Skin of body (tissue), 2 donors: ENCODE measurements around the gene ADD1. TPM values are rescaled to one million over a fixed set of nuclear protein-coding genes. Genes with fewer than 3 reads are reported as not detected.
"Not testable (repeated sequence)": the region's sequence is repeated elsewhere in the genome, so short reads cannot be mapped to it uniquely, and the experiment has no call there.

Source experiments
- DNase-seq: peaks from one replicate; lab custom pipeline; 2025; lab: John Stamatoyannopoulos, UW
- total RNA-seq: library from RNA; depleted of rRNA; stranded (reverse); fragments of >200 nt; gene quantifications from one replicate; pipeline ENCODE4 v1.2.3, GENCODE V29; 2014

Gene ADD1
- total RNA-seq, 1 donor from 2014 or later = 159 TPM

GRCh38 chr4:2882341-2882740 is 38.7 kb downstream of the ADD1 start:
- DNase-seq = no peak

- no peak for DNase-seq
These were observed 42.5 kb downstream of the ADD1 start for GRCh38 chr4:2886161-2886560.

GRCh38 chr4:2886622-2887021 is 43.0 kb downstream of the ADD1 start:
- no peak for DNase-seq

GRCh38 chr4:2887343-2887742 is 43.7 kb downstream of the ADD1 start:
- no peak for DNase-seq

- DNase-seq = peak; percentile 47
These were observed 45.2 kb downstream of the ADD1 start for GRCh38 chr4:2888886-2889285.

GRCh38 chr4:2891294-2891693 is 47.6 kb downstream of the ADD1 start:
- no peak for DNase-seq

GRCh38 chr4:2893772-2894171 is 50.1 kb downstream of the ADD1 start:
- DNase-seq = no peak

GRCh38 chr4:2898001-2898400 is 54.4 kb downstream of the ADD1 start:
- no peak for DNase-seq

GRCh38 chr4:2900741-2901140 is 57.1 kb downstream of the ADD1 start:
- no peak for DNase-seq

- DNase-seq = no peak
These were observed 57.5 kb downstream of the ADD1 start for GRCh38 chr4:2901186-2901585.

- no peak for DNase-seq
These were observed 58.5 kb downstream of the ADD1 start for GRCh38 chr4:2902126-2902525.

GRCh38 chr4:2905544-2905943 is 61.9 kb downstream of the ADD1 start:
- DNase-seq = no peak

- no peak for DNase-seq
These were observed 62.6 kb downstream of the ADD1 start for GRCh38 chr4:2906218-2906617.

GRCh38 chr4:2907226-2907625 is 63.6 kb downstream of the ADD1 start:
- DNase-seq = no peak

GRCh38 chr4:2907706-2908293 is 64.2 kb downstream of the ADD1 start:
- no peak for DNase-seq

GRCh38 chr4:2908686-2909085 is 65.0 kb downstream of the ADD1 start:
- no peak for DNase-seq

GRCh38 chr4:2909583-2909982 is 65.9 kb downstream of the ADD1 start:
- DNase-seq = no peak

GRCh38 chr4:2910409-2910808 is 66.8 kb downstream of the ADD1 start:
- no peak for DNase-seq

GRCh38 chr4:2911868-2912267 is 68.2 kb downstream of the ADD1 start:
- DNase-seq = no peak

- no peak for DNase-seq
These were observed 69.5 kb downstream of the ADD1 start for GRCh38 chr4:2913168-2913567.

GRCh38 chr4:2914256-2915126 is 70.8 kb downstream of the ADD1 start:
- no peak for DNase-seq

- DNase-seq = no peak
These were observed 72.1 kb downstream of the ADD1 start for GRCh38 chr4:2915789-2916188.

GRCh38 chr4:2916696-2917095 is 73.1 kb downstream of the ADD1 start:
- DNase-seq = not testable (repeated sequence)
